ENCODE results near the gene TTC28. TPM values are rescaled to one million over a fixed set of nuclear protein-coding genes. Genes with fewer than 3 reads are reported as not detected.

The TTC28 gene
- total RNA-seq, 4 donors from 2014 or later, result 35.6 to 42.6 (median 36.9) TPM

- no peak overlapping the region for H3K4me3 ChIP-seq
- H3K36me3 ChIP-seq, result peaks cover 0 to under 1% (median 0%) of the 10 kb centered on the region in 4 donors
- H3K27me3 ChIP-seq, result no peaks in the 10 kb centered on the region
- H3K4me1 ChIP-seq, result no peaks in the 10 kb centered on the region
- H3K9me3 ChIP-seq, result no peaks in the 10 kb centered on the region
- TF ChIP-seq POLR2AphosphoS5 (IDR thresholded peaks at IDR 0.05) (no peak), CTCF (IDR thresholded peaks at IDR 0.05) (no peak), EP300 (IDR thresholded peaks at IDR 0.05) (no peak), POLR2A (IDR thresholded peaks at IDR 0.05; ENCODE audit: low read depth) (no peak)
- no peak for DNase-seq (ENCODE audit: extremely low spot score)
- intact Hi-C loops (cut with DNase I), result no loop called here
- 80% methylated on average over 3 of the region's 3 CpGs for WGBS
- no peak overlapping the region for H3K27ac ChIP-seq (replicated peaks in 1 of 4)
These were observed 749.1 kb downstream of the TTC28 start for GRCh38 chr22:27930331-27931060.

Small RNA genes within 50 kb of the gene (small RNA-seq; reads per million reads assigned to genes)
- gene MIR5739 (0 reads per million in 3 donors), gene RF00019 (0 reads per million in 3 donors), gene RF00150 (0 to 0.17 (median 0) reads per million in 3 donors), gene RF02200 (0 reads per million in 3 donors), gene RN7SL162P (0 reads per million in 3 donors)

Other genes starting within 250 kb of the TTC28 start
- gene CHEK2, start 62.0 kb upstream of the TTC28 start, total RNA-seq, result 1 to 10 TPM; 2.9 to 5.1 (median 4.8) TPM
- 10 to 100 TPM; 13.7 to 30.0 (median 15.7) TPM for gene HSCB, start 62.2 kb upstream of the TTC28 start, total RNA-seq
- 10 to 100 TPM; 19.9 to 27.4 (median 20.1) TPM for gene CCDC117, start 92.9 kb upstream of the TTC28 start, total RNA-seq
- 100 to 1,000 TPM in 1 of 4 donors, 10 to 100 TPM in 3; 59.8 to 176 (median 70.2) TPM for gene XBP1, start 120.7 kb upstream of the TTC28 start, total RNA-seq
- 10 to 100 TPM; 12.9 to 29.7 (median 21.9) TPM for gene ZNRF3, start 203.7 kb upstream of the TTC28 start, total RNA-seq

All from esophagus muscularis mucosa (tissue), 4 donors.